ENCODE data around the gene POLR2A. TPM values are rescaled to one million over a fixed set of nuclear protein-coding genes. Genes with fewer than 3 reads are reported as not detected.

The POLR2A gene
- total RNA-seq, 2 experiments from 2014 or later = 84.2 to 264 TPM

DNA sequence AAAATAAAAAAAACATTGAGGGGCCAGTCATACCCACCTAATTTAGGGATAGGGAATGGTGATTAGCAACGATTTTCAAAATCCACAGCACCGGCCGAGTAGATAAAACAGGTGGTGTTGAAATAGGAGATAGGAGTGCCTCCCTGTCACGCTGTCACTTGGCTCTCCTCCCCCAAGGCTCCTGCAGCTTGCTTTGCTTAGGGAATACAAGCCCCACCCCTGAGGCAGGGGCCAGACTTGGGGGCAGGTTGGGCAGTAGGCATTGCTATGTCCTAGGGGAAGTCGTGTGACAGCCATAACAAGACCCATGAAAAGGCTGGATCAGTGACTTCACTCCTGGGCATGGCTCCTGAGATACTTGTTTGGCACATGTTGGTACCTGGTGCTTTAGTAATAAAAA is 25.8 kb downstream of the POLR2A start:
- DNase-seq (ENCODE audit: low spot score) = no peak
- Histone ChIP-seq H4K20me1 (ENCODE audit: insufficient read depth, low read length) (0 out of 2 replicates have a peak, but pooled peaks cover 4% of the 10 kb centered on the region), H3K36me3 (ENCODE audit: insufficient read depth, low read length) (peaks cover 99% of the 10 kb centered on the region), H3K4me1 (ENCODE audit: insufficient read depth, low read length, poor library complexity, severe bottlenecking) (no peaks in the 10 kb centered on the region), H3K4me2 (ENCODE audit: low read length) (no peak overlapping the region), H3K9me2 (ENCODE audit: insufficient read depth, low read length) (no peaks in the 10 kb centered on the region), H3K9me3 (ENCODE audit: low read length) (no peaks in the 10 kb centered on the region), H3K27ac (ENCODE audit: low read depth, low read length, poor library complexity, severe bottlenecking) (no peak overlapping the region), H3K4me3 (ENCODE audit: low read depth, low read length, poor library complexity, severe bottlenecking) (no peak overlapping the region), H3K79me2 (ENCODE audit: insufficient read depth, low read depth, low read length) (no peaks in the 10 kb centered on the region), H2AFZ (ENCODE audit: low read length) (no peak overlapping the region)
- intact Hi-C loops (cut with micrococcal nuclease; ENCODE audit: unreplicated experiment) = no loop called here
- ChIA-PET POLR2A (no interaction called here), CTCF (ENCODE audit: unreplicated experiment) (interaction anchor here (0.6 kb wide), 1 partner anchor 23 kb away, joined by 3 read pairs; no protein-coding TSS in a partner anchor)
- TF ChIP-seq EZH2phosphoT487 (IDR thresholded peaks at IDR 0.05; ENCODE audit: borderline replicate concordance, low read depth, low read length) (no peak), CTCF (conservative IDR thresholded peaks at IDR 0.05; ENCODE audit: low read length) (no peak)
- BruUV-seq (replicated peaks) = no TSS peak

DNA sequence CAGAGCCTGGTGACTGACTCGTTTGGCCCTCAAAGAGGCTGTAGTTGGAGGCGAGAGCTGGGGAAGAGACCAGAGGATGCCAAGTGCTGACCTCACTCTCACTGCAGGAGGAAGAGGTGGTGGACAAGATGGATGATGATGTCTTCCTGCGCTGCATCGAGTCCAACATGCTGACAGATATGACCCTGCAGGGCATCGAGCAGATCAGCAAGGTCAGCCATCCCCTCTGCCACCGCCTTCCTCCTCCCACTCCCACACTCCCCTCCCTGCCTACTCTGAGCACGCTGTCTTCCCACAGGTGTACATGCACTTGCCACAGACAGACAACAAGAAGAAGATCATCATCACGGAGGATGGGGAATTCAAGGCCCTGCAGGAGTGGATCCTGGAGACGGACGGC is 26.9 kb downstream of the POLR2A start:
- BruUV-seq (replicated peaks) = no TSS peak
- intact Hi-C loops (cut with micrococcal nuclease; ENCODE audit: unreplicated experiment) = no loop called here
- TF ChIP-seq CTCF (conservative IDR thresholded peaks at IDR 0.05; ENCODE audit: low read length) = no peak
- TF ChIP-seq EZH2phosphoT487 (IDR thresholded peaks at IDR 0.05; ENCODE audit: borderline replicate concordance, low read depth, low read length) = no peak
- H3K36me3 ChIP-seq (ENCODE audit: insufficient read depth, low read length) = peaks cover 98% of the 10 kb centered on the region
- no peak overlapping the region for H2AFZ ChIP-seq (ENCODE audit: low read length)
- H3K4me2 ChIP-seq (ENCODE audit: low read length) = no peak overlapping the region
- no peaks in the 10 kb centered on the region for H3K4me1 ChIP-seq (ENCODE audit: insufficient read depth, low read length, poor library complexity, severe bottlenecking)
- no peaks in the 10 kb centered on the region for H3K9me3 ChIP-seq (ENCODE audit: low read length)
- 0 out of 2 replicates have a peak, but pooled peaks cover 4% of the 10 kb centered on the region for H4K20me1 ChIP-seq (ENCODE audit: insufficient read depth, low read length)
- no peaks in the 10 kb centered on the region for H3K79me2 ChIP-seq (ENCODE audit: insufficient read depth, low read depth, low read length)
- H3K9me2 ChIP-seq (ENCODE audit: insufficient read depth, low read length) = no peaks in the 10 kb centered on the region
- DNase-seq (ENCODE audit: low spot score) = no peak
- H3K27ac ChIP-seq (ENCODE audit: low read depth, low read length, poor library complexity, severe bottlenecking) = no peak overlapping the region
- POLR2A ChIA-PET = interaction anchor here (0.6 kb wide), 1 partner anchor 94 kb away, joined by 7 read pairs; no protein-coding TSS in a partner anchor
- CTCF ChIA-PET (ENCODE audit: unreplicated experiment) = no interaction called here
- H3K4me3 ChIP-seq (ENCODE audit: low read depth, low read length, poor library complexity, severe bottlenecking) = no peak overlapping the region

- H3K9me3 ChIP-seq (ENCODE audit: low read length) = no peaks in the 10 kb centered on the region
- H3K4me2 ChIP-seq (ENCODE audit: low read length) = no peak overlapping the region
- POLR2A ChIA-PET = no interaction called here
- H2AFZ ChIP-seq (ENCODE audit: low read length) = no peak overlapping the region
- CTCF ChIA-PET (ENCODE audit: unreplicated experiment) = no interaction called here
- H3K9me2 ChIP-seq (ENCODE audit: insufficient read depth, low read length) = no peaks in the 10 kb centered on the region
- 0 out of 2 replicates have a peak, but pooled peaks cover 4% of the 10 kb centered on the region for H4K20me1 ChIP-seq (ENCODE audit: insufficient read depth, low read length)
- H3K4me3 ChIP-seq (ENCODE audit: low read depth, low read length, poor library complexity, severe bottlenecking) = no peak overlapping the region
- H3K79me2 ChIP-seq (ENCODE audit: insufficient read depth, low read depth, low read length) = no peaks in the 10 kb centered on the region
- H3K4me1 ChIP-seq (ENCODE audit: insufficient read depth, low read length, poor library complexity, severe bottlenecking) = no peaks in the 10 kb centered on the region
- DNase-seq (ENCODE audit: low spot score) = no peak
- peaks cover 92% of the 10 kb centered on the region for H3K36me3 ChIP-seq (ENCODE audit: insufficient read depth, low read length)
- no peak for TF ChIP-seq CTCF (conservative IDR thresholded peaks at IDR 0.05; ENCODE audit: low read length)
- no peak for TF ChIP-seq EZH2phosphoT487 (IDR thresholded peaks at IDR 0.05; ENCODE audit: borderline replicate concordance, low read depth, low read length)
- no peak overlapping the region for H3K27ac ChIP-seq (ENCODE audit: low read depth, low read length, poor library complexity, severe bottlenecking)
- no TSS peak for BruUV-seq (replicated peaks)
- intact Hi-C loops (cut with micrococcal nuclease; ENCODE audit: unreplicated experiment) = no loop called here
Measured at GRCh38 chr17:7512105-7512504, 27.9 kb downstream of the POLR2A start.
